UCSD-AML1 (cell line): ENCODE results near the gene RCAN2.
"Not testable (repeated sequence)": the region's sequence is repeated elsewhere in the genome, so short reads cannot be mapped to it uniquely, and the experiment has no call there.

Experiments used
- DNase-seq: peaks from one replicate; lab custom pipeline; 2025; ENCODE audit not compliant: unreplicated experiment; lab: John Stamatoyannopoulos, UW

RCAN2 gene

DNA sequence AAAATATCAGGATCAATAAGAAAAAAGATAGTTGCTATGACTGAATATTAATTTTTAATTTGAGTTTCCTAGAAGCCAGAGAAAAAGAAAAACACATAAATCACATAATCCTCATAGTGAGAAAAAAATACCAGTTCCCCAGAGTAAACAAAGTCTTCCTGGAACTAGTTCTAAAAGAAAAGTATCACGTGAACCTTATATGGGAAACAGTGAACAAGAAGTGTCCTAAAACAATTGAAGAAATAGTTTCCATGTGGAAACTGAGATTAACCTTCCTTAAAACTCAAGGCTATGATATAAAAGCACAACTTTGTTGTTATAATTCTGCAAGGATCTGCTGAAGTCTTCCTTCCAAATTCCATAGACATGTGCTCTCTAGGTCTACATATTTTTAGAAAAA lies 50.6 kb downstream of the RCAN2 start:
- no peak for DNase-seq

- DNase-seq: no peak
These were observed 51.1 kb downstream of the RCAN2 start for GRCh38 chr6:46440141-46440540.

- no peak for DNase-seq
These were observed 53.0 kb downstream of the RCAN2 start for GRCh38 chr6:46438245-46438644.

GRCh38 chr6:46437671-46438221 lies 53.5 kb downstream of the RCAN2 start:
- DNase-seq: no peak

- DNase-seq: no peak
These were observed 68.6 kb downstream of the RCAN2 start for GRCh38 chr6:46422619-46423018.

DNA sequence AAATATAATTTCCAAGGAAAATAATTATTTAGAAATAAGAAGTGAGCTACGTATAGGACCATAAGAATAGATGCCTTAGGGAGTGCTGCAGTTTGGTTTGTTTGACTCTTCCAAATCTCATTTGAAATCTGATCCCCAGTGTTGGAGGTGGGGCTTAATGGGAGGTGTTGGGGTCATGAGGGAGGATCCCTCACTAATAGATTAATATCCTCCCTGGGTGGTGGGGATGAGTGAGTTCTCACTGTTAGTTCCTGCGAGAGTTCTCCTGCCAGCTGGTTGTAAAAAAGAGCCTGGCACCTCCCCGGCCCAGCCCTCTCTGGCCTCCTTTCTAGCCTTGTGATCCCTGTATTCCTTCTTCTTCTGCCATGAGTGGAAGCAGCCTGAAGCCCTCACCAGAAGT lies 69.3 kb downstream of the RCAN2 start:
- DNase-seq: no peak

DNA sequence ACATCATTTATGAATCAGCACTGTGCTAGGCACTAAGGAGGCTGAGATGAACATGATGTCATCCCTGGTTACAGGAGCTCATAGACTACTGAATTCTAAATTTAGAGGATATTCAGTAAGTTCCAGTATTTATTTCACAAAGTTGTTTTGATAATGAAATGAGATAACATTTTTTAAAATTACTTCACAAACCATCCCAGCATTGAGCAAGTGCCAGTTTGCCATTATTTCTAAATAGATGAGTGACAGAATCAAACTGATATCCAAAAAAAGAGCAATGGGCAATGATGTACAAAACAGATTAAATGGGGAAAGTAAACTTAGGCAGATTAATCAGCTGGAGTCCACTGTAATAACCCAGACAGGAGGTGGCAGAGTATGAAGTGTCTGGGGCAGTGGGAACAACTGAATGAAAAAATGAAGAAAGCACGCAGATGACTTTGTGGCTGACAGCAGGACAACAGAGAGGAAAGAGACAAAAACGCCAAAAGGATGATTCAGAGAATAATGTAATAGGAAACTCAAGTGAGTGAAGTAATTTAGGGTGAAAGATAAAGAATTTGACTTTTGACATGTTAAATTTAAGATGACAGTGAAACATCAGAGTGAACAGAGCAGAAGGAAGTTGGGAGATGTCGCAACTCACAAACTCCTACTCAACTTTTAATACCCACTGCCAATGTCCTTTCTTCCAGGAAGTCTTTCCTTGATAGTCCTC lies 70.2 kb downstream of the RCAN2 start:
- DNase-seq: no peak

DNA sequence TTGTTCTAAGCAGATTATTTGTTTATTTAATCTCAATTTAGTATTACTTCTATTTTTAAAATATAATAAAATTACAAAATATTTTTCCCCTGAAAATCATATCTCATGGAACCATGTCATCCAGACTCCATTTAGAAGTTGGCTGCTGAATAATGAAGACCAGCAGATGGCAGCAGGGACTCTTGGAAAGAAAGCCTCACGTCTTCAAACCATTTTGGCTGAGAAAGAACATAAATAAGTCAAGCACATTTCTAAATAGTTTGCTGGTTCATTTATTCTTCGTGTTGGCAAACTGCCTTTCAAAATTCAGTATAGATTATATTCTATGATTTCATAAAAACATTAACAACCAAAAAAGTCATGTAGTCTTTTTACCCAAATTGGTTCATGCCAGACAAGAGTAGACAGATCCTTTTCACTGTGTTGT lies 71.7 kb downstream of the RCAN2 start:
- peak; percentile 9 for DNase-seq

GRCh38 chr6:46414398-46414797 lies 76.9 kb downstream of the RCAN2 start:
- no peak for DNase-seq

DNA sequence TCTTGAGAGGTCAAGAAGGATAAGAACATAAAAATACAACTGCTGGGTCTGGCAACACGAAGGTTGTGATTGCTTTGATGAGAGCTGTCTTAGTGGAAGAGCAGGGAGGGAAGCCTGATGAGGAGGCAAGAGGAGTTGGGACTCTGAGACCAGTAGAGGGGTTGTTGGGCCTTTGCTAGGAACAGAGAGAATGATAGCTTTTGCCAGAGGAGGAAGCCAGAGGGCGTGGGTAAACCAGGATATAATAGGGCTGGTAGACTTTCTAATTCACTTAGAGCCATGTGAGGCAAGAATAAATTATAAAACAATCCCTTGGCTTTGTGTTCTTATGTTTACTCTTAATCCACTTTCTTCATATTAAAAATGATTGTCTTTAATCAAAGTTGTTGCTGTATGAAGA lies 78.6 kb downstream of the RCAN2 start:
- no peak for DNase-seq

GRCh38 chr6:46411456-46412197 lies 79.6 kb downstream of the RCAN2 start:
- no peak for DNase-seq

DNA sequence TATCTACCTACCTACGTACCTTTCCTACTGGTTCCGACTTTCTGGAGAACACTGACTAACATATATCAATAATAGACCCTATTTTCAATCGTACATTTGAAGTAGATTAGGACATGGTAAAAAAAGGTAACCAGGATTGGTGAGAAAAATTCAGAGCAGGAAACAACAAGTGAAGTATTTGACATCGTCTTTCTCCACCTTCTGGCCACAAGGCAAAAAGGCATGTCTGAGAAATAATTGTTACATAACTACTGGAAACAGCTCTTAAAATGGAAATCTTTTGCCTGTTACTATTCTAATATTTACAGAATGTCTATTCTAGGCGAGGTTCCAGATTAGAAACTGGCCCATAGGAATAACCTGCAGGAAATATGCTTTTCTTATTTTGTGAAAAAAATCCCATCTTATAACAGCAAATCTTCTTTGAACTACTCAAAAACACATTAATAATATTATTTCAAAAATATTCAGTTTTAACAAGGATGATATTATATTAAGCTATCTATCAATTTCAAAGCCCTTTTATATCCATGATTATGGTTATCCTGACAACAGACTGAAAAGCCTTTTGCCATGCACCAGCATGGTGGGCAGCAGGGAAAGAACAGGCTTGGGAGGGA lies 80.8 kb downstream of the RCAN2 start:
- DNase-seq: no peak

DNA sequence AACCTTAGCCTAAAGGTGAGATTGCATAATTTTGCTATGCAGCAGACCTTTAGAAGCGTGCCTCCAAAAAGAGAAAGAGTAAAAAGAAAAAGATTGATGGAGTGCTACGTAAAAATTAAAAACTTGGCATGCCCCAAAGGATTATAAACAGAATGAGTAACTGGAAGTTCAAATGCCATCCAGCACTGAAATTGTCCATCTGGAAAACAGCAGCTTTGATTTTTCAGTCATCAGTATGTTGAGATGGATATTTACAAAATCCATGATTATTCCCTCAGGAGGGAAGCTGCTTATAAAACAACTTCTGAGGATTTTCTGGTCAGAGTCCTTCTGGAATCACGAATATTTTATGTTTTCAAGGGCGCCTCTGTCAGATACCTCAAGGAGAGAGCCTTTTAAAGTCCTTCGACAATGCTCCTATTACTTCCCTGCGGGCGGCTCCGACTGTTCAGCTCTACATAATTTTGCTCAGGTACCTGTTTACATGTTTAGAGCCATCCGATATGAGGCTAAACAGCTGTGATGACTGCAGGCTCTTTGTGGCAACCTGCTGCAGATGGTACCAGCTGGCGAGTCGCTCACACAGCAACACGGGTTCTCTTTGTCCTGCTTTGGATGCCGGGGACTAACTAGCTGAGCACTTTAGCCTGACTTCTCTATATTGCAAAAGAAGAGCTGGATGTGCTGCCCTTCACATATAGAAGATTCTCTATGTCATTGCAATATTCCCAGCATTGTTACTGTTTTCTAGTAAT lies 83.3 kb downstream of the RCAN2 start:
- no peak for DNase-seq

DNA sequence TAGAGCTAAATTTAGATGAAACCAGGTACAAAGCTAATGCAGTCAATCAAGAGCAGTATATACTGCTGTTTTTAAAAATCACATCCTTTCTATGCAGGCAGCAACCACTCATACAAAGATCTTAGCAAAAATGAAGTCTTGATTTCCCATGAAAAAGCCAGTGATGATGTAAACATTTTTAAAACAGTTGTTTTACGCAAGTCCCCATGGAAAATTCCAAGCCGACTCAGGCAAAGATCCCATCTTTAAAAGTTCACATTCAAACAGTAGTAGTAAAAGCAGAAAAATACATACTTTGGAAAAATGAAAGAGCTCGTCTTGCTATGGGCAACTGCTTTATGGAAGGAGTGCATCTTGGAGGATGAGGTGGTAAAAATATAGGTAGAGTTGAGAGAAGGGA lies 84.0 kb downstream of the RCAN2 start:
- no peak for DNase-seq

DNA sequence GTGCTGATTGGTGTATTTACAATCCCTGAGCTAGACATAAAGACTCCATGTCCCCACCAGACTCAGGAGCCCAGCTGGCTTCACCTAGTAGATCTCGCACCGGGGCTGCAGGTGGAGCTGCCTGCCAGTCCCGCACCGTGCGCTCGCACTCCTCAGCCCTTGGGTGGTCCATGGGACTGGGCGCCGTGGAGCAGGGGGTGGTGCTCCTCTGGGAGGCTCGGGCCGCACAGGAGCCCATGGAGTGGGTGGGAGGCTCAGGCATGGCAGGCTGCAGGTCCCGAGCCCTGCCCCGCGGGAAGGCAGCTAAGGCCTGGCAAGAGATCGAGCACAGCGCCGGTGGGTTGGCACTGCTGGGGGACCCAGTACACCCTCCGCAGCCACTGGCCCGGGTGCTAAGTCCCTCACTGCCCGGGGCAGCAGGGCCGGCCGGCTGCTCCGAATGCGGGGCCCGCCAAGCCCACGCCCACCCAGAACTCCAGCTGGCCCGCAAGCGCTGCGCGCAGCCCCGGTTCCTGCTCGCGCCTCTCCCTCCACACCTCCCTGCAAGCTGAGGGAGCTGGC lies 85.5 kb downstream of the RCAN2 start:
- not testable (repeated sequence) for DNase-seq

DNA sequence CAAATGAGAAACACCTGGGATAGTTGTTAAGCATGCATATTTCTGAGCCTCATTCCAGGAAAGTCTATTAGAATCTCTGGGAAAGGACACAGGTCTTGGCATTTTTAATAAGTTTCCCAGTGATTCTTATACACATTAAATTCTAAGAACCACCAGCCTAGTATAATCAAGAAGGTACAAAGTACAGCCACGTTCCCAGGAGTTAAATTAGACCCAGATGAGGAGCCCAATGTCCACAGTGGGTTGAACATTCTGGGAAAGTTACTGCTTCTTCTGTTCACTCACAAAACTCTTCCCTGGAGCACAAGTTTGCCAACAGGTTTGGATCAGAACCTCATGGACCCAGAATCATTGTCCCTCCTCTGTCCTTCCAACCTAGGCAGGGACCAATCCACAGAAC lies 90.4 kb downstream of the RCAN2 start:
- no peak for DNase-seq

GRCh38 chr6:46395530-46395929 lies 95.7 kb downstream of the RCAN2 start:
- no peak for DNase-seq

DNA sequence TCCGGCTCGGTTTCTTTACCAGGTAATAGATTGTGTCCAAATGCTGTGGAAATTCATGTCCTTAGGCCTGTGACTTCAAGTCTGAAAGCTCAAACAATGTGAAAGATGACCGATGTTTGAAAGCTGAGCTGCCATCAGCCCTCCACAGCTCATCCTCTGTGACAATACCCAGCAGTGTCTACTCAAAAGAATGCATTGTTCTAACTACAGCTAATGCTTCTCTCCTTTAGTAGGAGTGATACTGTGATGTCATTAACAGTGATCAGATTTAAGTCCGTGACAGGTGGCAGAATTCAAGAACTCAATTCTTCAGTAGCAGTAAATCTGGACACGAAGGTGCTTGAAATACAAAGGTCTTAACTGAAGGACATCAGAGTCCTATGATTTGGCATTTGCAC lies 97.3 kb downstream of the RCAN2 start:
- no peak for DNase-seq

DNA sequence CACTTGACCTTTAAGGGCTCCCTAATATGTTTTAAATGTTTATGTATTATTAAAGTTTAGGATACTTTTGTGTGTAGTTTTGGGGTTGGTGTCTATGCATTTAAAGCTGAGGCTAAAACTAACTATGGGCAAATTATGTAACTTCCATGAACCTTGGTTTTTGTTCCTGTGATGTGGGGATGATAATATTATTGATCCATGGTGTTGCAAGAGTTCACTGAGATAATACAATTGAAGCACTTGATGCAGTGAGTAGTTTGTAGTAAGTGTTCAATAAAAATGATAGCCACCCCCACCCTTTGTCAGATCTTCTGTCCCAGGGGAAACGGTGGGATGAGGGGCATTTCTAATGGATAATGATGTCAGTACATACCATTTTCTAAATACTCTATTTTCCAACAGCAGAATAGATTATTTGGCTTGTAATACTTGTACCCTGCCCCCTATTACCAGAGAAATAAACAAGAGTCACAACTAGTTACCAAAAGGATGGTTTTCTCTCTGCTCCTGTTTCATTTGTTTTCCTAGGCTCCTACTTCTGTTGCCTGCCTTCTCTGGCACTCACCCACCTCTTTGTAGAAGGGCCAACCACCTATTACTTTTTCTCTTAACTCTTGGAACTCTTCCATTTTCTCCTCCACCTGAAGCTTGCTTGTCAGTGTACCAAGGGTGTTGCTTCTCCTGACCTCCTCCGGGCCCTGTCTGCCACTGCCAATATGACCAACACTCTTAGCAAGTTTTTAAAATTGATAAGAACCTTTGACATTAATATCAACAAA lies 97.9 kb downstream of the RCAN2 start:
- no peak for DNase-seq

- DNase-seq: no peak
These were observed 99.0 kb downstream of the RCAN2 start for GRCh38 chr6:46392294-46392693.
